DMS79 treated with DMSO at 0.1 percent for 48 hours (cell line): ENCODE results near the gene SPOCK1.

Source experiments
- DNase-seq: peaks from one replicate; lab custom pipeline; 2025; lab: John Stamatoyannopoulos, UW

Gene SPOCK1

DNA sequence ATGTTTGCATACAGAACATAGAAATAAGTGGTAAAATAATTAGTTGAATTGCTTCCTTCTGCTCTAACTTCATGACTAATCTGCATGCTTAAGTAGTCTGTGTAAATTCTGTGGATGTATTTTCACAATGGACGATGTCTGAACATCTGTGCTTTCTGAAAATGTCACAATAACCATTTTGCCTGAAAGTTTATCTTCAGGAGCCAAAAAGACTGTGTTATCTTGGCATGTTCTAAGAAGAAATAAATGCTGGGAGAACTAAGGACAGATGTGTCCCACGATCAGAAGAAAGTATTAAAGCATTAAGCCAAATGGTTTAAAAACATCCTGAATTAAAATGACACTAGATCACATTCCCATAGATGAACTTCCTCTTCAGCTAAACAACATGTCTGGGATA lies 397.6 kb downstream of the SPOCK1 start:
- no peak for DNase-seq

- no peak for DNase-seq
Measured at GRCh38 chr5:137099651-137100050, 399.5 kb downstream of the SPOCK1 start.

GRCh38 chr5:137098663-137099062 lies 400.5 kb downstream of the SPOCK1 start:
- DNase-seq = no peak

GRCh38 chr5:137098238-137098637 lies 400.9 kb downstream of the SPOCK1 start:
- no peak for DNase-seq

DNA sequence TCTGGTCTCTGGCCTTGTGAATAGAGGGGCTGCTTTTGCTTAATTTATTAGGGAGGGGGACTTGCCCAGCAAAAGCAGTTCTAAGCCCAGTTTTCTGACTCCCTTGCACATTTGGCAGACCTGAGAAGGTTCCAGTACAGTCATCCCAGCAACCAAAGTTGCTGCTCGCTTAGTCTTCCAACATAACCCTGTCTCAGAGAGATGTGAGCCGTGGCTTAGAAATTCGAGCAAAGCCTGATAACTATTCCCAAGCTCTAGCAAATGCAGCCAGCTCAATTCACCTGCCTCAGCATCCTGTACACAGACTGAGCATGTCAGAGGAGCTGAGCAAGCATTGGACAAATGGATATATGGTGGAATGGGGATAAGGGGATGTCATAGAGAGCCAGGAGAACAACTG lies 401.9 kb downstream of the SPOCK1 start:
- no peak for DNase-seq

DNA sequence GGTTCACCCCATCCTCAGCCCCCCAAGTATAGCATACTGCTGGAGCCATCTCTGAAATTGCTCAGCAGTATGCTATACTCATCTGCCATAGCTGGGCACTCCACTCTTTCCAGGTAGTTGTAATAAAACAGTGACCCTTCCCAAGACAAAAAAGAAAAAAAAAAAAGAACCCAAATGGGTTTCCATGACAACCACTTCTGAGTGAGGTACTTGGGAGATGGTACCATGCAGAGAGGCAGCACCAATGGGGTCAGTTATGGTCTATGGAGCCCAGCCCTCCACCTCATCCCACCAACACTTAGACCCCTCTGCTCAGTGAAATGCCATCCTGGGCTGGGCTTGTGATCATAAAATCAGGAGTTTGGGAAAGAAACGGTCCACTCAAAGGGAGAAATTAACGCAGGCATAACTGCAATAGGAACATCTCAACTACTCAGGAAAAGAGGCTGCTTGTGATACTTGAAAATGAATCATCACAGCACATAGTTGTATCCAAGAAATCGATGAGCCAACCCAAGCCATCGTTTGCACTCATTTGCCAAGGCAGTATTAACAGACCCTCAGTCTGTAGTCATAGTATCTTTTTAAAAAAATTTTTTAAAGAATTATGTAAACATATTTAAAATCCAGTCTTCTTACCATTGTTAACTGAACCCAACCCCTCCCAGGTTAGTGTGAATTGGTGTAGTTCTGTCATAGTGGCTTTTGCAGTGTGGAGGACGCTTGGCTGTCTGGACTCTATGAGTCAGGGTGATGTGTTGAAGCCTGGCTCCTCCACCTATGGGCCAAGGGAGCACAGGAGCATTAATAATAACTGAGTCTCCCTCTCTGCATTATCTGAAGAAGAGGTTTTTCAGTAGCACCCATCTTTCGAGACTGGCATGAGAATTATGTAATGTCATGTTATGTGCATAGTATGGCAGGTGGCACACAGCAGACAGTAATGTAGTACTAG lies 402.7 kb downstream of the SPOCK1 start:
- no peak for DNase-seq

DNA sequence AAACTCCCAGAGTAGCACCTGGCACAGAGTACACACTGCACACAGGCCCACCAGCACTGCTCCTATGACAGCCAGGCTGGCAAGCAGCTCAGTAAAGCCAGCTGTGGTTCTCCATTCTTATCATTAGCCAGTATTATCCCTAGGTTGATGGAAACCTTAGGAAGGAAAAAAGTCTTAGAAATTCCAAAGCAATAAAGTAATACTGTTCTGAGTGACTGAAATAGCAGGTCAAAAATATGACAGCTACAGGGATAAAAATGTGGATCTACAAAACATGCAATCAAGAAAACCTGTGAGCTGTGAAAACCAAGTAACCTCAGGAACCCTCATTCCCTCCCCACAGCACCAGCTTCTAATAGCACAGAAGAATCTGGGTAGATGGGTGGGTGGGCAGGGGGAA lies 403.5 kb downstream of the SPOCK1 start:
- DNase-seq = no peak

DNA sequence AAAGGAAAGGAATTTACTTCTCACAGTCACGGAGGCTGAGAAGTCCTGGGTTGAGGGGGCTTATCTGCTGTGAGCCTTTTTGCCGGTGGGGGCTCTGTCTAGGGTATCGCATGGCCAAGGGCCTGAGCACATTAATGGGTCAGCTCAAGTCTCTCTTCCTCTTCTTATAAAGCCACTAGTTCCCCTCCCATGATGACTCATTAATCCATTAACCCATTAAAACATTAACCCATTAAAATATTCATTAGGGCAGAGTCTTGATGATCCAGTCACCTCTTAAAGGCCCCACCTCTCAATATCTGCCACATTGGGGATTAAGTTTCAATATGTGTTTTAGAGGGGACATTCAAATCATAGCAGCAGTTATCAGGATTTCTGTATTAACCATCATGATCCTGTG lies 406.3 kb downstream of the SPOCK1 start:
- no peak for DNase-seq

DNA sequence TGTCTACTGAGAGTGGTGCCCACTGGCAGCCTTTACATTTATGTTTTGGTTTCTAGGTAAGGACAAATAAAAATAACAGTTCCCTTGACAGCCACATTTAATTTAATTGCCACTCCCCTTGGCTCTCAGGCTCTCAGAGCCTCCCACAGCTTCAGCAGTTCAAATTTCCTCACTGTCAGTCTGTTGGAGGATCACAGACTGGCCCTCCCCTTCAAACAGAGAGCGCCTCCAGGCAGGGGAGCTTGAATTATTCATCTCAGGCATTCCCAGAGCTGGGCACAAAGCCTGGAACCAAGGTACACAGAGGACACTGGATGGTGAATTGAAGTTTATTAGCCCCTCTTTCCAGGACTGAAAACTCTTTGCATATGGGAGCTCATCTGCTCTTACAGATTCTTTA lies 407.7 kb downstream of the SPOCK1 start:
- DNase-seq = peak; percentile 63

GRCh38 chr5:137090721-137091120 lies 408.4 kb downstream of the SPOCK1 start:
- peak; percentile 79 for DNase-seq

GRCh38 chr5:137090151-137090550 lies 409.0 kb downstream of the SPOCK1 start:
- no peak for DNase-seq

DNA sequence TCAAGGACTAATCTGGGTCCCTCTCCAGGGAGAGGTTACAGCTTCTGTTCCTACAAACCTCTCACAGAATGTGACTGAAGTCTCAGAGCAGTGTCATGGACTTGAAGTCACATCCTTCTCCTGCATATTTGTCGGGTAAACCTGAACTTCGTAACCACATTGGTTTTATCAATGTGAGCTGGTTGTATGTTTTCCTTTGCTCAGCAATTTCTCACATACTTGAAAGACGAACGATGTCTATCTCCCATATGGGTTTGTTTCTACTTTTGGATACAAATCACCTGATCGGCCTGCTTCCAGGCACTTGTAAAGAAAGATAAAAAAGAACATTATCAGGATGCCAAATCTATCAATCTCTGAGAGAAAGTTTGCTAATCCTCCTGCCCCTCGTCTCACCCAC lies 411.0 kb downstream of the SPOCK1 start:
- DNase-seq = no peak

DNA sequence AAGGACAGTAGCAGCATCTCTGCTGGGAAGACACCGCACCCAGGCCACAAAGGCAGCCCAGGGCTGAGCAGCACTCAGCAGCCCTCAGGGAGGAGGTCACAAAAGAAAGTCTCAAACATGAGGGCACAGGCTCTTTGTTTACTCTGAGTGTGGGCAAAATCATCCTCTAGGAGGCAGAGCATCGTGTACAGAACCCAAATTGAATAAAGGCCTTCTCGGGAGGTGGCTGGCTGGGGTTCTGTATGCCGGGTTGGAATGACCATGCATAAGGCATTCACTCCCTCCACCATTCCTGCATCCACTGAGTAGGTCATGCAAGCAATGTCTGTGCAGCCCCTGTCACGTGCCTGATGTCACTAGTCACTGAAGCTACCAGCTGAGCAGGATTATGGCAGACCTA lies 412.8 kb downstream of the SPOCK1 start:
- no peak for DNase-seq

- no peak for DNase-seq
Measured at GRCh38 chr5:137085206-137085605, 413.9 kb downstream of the SPOCK1 start.

GRCh38 chr5:137084016-137084415 lies 415.1 kb downstream of the SPOCK1 start:
- DNase-seq = no peak

DNA sequence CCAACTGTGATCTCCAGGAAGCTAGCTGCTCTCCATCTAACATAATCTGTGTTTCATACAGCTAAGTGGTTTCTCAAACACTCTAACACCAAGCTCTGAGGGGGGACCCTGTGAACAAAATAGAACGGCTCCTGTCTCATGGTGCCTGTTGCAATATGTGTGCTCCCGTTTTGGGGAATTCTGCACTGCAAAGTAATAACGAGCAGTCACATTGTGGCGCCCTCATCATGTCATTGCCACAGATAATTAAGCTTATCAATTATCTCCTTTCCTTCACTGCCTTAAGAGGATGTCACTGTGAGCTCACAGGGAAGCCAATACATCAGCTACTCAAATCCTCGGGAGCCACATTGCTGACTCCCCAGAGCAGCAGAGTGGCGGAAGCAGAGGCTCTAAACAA lies 416.2 kb downstream of the SPOCK1 start:
- DNase-seq = no peak

DNA sequence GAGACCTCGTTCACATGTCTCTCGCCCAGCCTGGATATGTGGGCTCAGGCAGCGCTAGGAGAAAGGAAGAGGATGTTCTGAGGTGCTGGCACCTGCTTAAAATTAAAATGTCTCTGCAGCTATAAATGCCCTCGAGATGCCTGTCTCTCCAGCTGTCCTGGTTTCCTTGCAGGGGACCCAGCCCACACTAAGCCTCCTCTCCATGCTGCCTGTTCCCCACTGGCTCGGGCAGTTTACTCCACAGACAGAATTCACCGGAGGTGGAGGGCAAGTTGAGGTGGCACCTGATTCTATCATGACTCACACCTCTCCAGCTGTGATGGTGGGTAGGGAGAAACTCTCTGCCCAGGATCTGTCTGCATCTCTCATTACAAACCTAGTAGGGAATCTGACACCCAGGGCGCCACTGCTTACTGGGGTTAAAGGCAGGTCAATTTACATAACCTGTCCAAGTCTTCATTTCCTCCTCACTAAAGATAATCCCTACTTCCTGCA lies 420.9 kb downstream of the SPOCK1 start:
- no peak for DNase-seq

GRCh38 chr5:137075163-137075970 lies 423.8 kb downstream of the SPOCK1 start:
- DNase-seq = no peak

DNA sequence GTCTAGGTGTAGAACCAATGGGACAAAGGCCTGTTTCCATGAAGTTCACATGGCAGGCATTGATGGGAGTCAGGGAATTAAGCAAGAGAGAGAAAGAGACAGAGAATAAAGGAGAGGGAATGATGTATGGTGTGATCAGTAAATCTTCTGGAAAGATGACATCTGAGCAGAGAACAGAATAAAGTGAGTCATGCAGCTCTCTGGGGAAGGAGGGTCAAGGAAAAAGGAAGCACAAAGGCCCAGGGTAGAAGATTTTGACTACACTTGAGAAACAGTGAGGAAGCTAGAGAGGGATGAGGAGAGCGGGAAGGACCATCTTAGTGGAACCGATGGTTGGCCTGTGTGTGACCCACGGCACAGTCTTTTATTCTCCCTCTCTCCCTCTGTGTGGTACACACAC lies 425.9 kb downstream of the SPOCK1 start:
- no peak for DNase-seq

DNA sequence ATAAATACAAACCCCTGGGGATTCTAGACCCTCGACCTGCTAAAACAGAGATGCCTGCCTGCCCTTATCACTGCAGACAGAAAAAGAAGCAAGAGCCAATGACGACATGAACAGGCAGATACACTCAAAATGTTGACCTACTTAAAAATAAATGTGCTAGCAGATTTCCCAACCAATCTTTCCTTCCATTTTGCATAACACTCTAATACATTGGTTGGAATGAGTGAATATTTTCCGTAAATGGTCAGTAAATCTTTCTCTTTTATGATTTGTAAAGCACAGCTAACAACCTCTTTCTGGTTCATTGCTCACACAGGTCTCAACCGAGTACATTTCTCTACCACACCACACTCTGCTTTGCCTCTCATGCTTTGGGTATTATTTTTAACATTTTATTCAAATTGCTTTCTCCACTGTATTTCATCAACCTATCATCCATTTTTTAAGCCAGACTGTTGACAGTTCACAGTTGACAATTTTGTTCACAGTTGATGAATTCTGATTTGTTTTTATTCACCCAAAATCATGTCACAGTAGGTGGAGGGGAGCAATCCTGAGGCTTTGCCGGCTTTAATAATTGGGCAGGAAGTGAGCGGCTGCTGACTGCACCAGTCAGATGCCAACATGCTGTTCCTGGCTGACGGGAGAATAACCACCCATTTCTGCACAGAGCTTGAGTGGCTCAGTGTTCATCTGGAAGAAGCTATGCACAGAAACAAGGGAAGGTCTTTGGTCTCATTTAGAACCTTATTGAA lies 426.6 kb downstream of the SPOCK1 start:
- peak; percentile 6 for DNase-seq

GRCh38 chr5:137071931-137072330 lies 427.2 kb downstream of the SPOCK1 start:
- DNase-seq = no peak

DNA sequence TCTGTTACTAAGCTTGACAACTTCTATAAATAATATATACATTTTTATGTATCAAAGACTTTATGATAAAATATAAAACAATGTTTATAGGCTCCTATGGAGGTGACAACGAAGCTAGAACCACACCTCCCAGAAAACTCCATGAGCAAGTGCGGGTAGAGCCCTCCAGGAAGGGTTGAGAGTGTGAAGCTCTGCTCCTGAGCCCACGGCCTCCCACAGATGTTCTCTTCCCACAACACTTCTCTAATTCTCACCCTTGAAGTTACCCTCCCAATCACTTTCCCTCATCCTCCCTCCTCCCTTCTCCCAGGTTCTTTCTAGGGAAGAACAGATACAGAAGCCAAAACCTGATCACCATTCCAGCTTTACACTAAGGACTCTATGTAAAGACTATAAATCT lies 427.6 kb downstream of the SPOCK1 start:
- no peak for DNase-seq
